Memory B cell (primary cell): Measurements from ENCODE around the gene CARD6.
"Not testable (repeated sequence)": the region's sequence is repeated elsewhere in the genome, so short reads cannot be mapped to it uniquely, and the experiment has no call there.

Source experiments
- ATAC-seq: fragments of 150-1000 bp; cut with Tn5 transposase; 2 replicates; pipeline ENCODE4 v1.10.0; 2021; ENCODE audit warnings: low read depth, mild to moderate bottlenecking, moderate library complexity
- DNase-seq, 2 donors: peaks; one replicate each; pipeline ENCODE4 v3.0.0; 2022; ENCODE audit warnings: low spot score in 2 of 2
- H3K27ac Mint-ChIP-seq: one replicate; pipeline ENCODE4 v1.8.0; 2022; ENCODE audit warnings: mild to moderate bottlenecking, moderate library complexity, mixed read lengths
- H3K27me3 Mint-ChIP-seq: one replicate; pipeline ENCODE4 v1.8.0; 2022; ENCODE audit warnings: mixed read lengths
- H3K36me3 Mint-ChIP-seq: one replicate; pipeline ENCODE4 v1.8.0; 2022; ENCODE audit warnings: mild to moderate bottlenecking, mixed read lengths
- H3K4me1 Mint-ChIP-seq: one replicate; pipeline ENCODE4 v1.8.0; 2022; ENCODE audit warnings: mixed read lengths
- H3K4me3 Mint-ChIP-seq: one replicate; pipeline ENCODE4 v1.8.0; 2022; ENCODE audit warnings: mild to moderate bottlenecking, moderate library complexity, mixed read lengths
- H3K9me3 Mint-ChIP-seq: one replicate; pipeline ENCODE4 v1.8.0; 2022; ENCODE audit warnings: mixed read lengths

CARD6 gene

DNA sequence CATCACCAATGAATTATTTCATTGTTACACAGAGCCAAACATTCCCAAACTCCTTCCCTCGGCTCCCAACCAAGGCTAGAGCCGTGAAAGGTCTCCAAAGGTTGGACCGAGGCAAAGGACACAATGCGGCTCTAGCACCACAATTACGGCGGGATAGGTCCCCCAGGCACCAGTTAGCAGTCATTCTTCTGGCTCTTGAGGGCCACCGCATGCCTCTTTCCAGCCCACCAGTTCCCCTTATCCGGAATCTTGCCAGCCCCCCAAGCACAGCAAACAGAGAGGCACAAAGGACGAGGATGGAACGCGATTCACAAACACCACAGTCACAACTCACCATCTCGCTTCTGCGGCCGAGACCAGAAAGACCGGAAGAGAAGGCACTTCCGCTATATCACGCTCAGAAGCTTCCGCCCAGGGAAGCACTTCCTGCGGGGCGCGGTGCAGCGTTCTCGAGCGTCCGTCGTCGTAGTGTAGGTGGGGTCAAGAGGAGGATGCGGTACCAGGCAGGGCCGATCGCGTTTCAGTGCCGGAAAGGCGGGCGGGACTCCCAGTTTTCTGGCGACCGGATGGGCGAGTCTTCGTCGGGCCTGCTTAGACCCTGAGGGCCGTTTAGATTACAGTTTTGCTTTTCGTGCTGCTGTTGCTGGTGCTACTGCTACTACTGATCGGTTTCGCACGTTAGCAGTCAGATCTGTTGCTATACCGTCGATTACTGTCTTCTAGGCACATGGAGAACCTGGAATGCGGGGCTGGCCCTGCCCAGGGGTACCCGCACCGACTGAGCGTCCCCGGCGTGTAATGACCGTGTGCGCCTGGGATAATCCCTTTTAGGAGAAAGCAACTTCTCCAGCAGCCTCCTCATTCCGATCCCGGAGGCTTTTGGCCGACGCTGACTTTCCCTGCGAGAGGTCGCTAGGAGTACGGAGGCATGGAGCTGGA, 6.0 kb upstream of the CARD6 start, which contains the start of gene RPL37:
Gene RPL37, minus strand, starts transcription at position 374 of the 939 bp plus-strand sequence. Its CDS starts 37 bp downstream, at position 337.
- Mint-ChIP-seq H3K4me1 (peaks cover 23% of the 10 kb centered on the region), H3K9me3 (no peaks in the 10 kb centered on the region), H3K27me3 (no peaks in the 10 kb centered on the region), H3K4me3 (peak within 1 kb of the TSS; percentile 97), H3K27ac (peak within 1 kb of the TSS; percentile 95), H3K36me3 (peaks cover 17% of the 10 kb centered on the region)
- ATAC-seq (peak; percentile 96), DNase-seq (peak; percentile 82 to 85)

GRCh38 chr5:40838086-40838485, 3.1 kb upstream of the CARD6 start:
- ATAC-seq (no peak), DNase-seq (no peak)
- Mint-ChIP-seq H3K27me3 (peaks cover 3% of the 10 kb centered on the region), H3K36me3 (peaks cover 7% of the 10 kb centered on the region), H3K9me3 (no peaks in the 10 kb centered on the region), H3K27ac (no peak overlapping the region), H3K4me1 (peaks cover 15% of the 10 kb centered on the region), H3K4me3 (no peak overlapping the region)

GRCh38 chr5:40842351-40842750, 1.2 kb downstream of the CARD6 start:
- Mint-ChIP-seq H3K9me3 (no peaks in the 10 kb centered on the region), H3K4me3 (no peak overlapping the region), H3K36me3 (no peaks in the 10 kb centered on the region), H3K4me1 (peaks cover 3% of the 10 kb centered on the region), H3K27ac (no peak overlapping the region), H3K27me3 (peaks cover 5% of the 10 kb centered on the region)
- DNase-seq (no peak), ATAC-seq (no peak)

- H3K27me3 Mint-ChIP-seq = peaks cover 7% of the 10 kb centered on the region
- peaks cover 5% of the 10 kb centered on the region for H3K4me1 Mint-ChIP-seq
- no peaks in the 10 kb centered on the region for H3K36me3 Mint-ChIP-seq
- ATAC-seq (no peak), DNase-seq (no peak)
- H3K4me3 Mint-ChIP-seq = no peak overlapping the region
- H3K9me3 Mint-ChIP-seq = no peaks in the 10 kb centered on the region
- no peak overlapping the region for H3K27ac Mint-ChIP-seq
These were observed 3.4 kb downstream of the CARD6 start for GRCh38 chr5:40844565-40844964.

- Mint-ChIP-seq H3K27ac (no peak overlapping the region), H3K36me3 (no peaks in the 10 kb centered on the region), H3K9me3 (no peaks in the 10 kb centered on the region), H3K4me1 (peaks cover 5% of the 10 kb centered on the region), H3K4me3 (no peak overlapping the region), H3K27me3 (peaks cover 7% of the 10 kb centered on the region)
- ATAC-seq (no peak), DNase-seq (no peak)
These were observed 5.2 kb downstream of the CARD6 start for GRCh38 chr5:40846371-40846770.

GRCh38 chr5:40847525-40847924, 6.4 kb downstream of the CARD6 start:
- no peaks in the 10 kb centered on the region for H3K36me3 Mint-ChIP-seq
- peaks cover 6% of the 10 kb centered on the region for H3K27me3 Mint-ChIP-seq
- DNase-seq (no peak), ATAC-seq (no peak)
- H3K4me1 Mint-ChIP-seq = peaks cover 4% of the 10 kb centered on the region
- no peaks in the 10 kb centered on the region for H3K9me3 Mint-ChIP-seq
- no peak overlapping the region for H3K27ac Mint-ChIP-seq
- H3K4me3 Mint-ChIP-seq = no peak overlapping the region

GRCh38 chr5:40853632-40854192, 12.5 kb downstream of the CARD6 start:
- Mint-ChIP-seq H3K36me3 (peaks cover 2% of the 10 kb centered on the region), H3K27ac (no peak overlapping the region)

GRCh38 chr5:40860711-40861110, 19.5 kb downstream of the CARD6 start:
- peaks cover 7% of the 10 kb centered on the region for H3K36me3 Mint-ChIP-seq
- H3K4me3 Mint-ChIP-seq = no peak overlapping the region
- H3K4me1 Mint-ChIP-seq = no peaks in the 10 kb centered on the region
- H3K27me3 Mint-ChIP-seq = no peaks in the 10 kb centered on the region
- DNase-seq = no peak
- ATAC-seq = no peak
- H3K9me3 Mint-ChIP-seq = peaks cover 6% of the 10 kb centered on the region
- H3K27ac Mint-ChIP-seq = no peak overlapping the region

More at GRCh38 chr5:40853632-40854192, 12.5 kb downstream of the CARD6 start:
- Mint-ChIP-seq H3K4me3 (no peak overlapping the region), H3K9me3 (no peaks in the 10 kb centered on the region), H3K4me1 (peaks cover 3% of the 10 kb centered on the region), H3K27me3 (peaks cover 4% of the 10 kb centered on the region)
- DNase-seq (no peak), ATAC-seq (no peak)

GRCh38 chr5:40865004-40865403, 23.8 kb downstream of the CARD6 start:
- DNase-seq, H3K4me3 Mint-ChIP-seq, ATAC-seq, H3K4me1 Mint-ChIP-seq, H3K9me3 Mint-ChIP-seq, H3K27me3 Mint-ChIP-seq, H3K27ac Mint-ChIP-seq, H3K36me3 Mint-ChIP-seq: not testable (repeated sequence)

GRCh38 chr5:40866844-40867243, 25.7 kb downstream of the CARD6 start:
- no peak for DNase-seq
- no peak for ATAC-seq
- Mint-ChIP-seq H3K27me3 (peaks cover 2% of the 10 kb centered on the region), H3K4me1 (no peaks in the 10 kb centered on the region), H3K9me3 (peaks cover 6% of the 10 kb centered on the region), H3K4me3 (no peak overlapping the region), H3K36me3 (peaks cover 6% of the 10 kb centered on the region), H3K27ac (no peak overlapping the region)

- H3K36me3 Mint-ChIP-seq = peaks cover 6% of the 10 kb centered on the region
- DNase-seq (no peak), ATAC-seq (no peak)
- H3K9me3 Mint-ChIP-seq = peaks cover 6% of the 10 kb centered on the region
- no peak overlapping the region for H3K27ac Mint-ChIP-seq
- H3K4me3 Mint-ChIP-seq = no peak overlapping the region
- H3K4me1 Mint-ChIP-seq = no peaks in the 10 kb centered on the region
- H3K27me3 Mint-ChIP-seq = peaks cover 4% of the 10 kb centered on the region
These were observed 28.2 kb downstream of the CARD6 start for GRCh38 chr5:40869384-40869783.

DNA sequence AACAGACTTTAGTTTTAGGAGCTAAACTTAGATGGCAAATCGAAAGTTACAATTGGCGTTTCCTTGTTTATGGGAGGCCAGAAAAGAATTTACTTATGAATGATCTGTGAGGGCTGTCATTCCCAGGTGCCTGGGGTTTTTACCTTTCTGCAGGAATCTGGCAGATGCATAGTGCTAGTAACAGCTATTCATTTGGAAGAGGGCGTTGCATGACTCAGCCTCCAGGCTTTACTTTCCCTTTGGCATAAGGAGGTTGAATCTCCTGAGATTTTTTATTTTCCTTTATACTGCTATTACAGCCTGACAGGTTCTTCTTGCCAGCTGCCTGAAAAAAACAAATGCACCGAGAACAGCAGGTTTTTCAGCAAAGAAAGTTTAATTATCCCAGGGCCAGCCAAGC, 30.0 kb downstream of the CARD6 start:
- Mint-ChIP-seq H3K4me1 (no peaks in the 10 kb centered on the region), H3K4me3 (no peak overlapping the region)
- DNase-seq = no peak

GRCh38 chr5:40872253-40872652, 31.1 kb downstream of the CARD6 start:
- not testable (repeated sequence) for H3K27ac Mint-ChIP-seq, H3K4me1 Mint-ChIP-seq, DNase-seq, ATAC-seq, H3K36me3 Mint-ChIP-seq, H3K9me3 Mint-ChIP-seq, H3K27me3 Mint-ChIP-seq, H3K4me3 Mint-ChIP-seq

More for the DNA sequence above, 30.0 kb downstream of the CARD6 start:
- no peak overlapping the region for H3K27ac Mint-ChIP-seq
- no peaks in the 10 kb centered on the region for H3K9me3 Mint-ChIP-seq
- peaks cover 4% of the 10 kb centered on the region for H3K27me3 Mint-ChIP-seq
- ATAC-seq = no peak
- H3K36me3 Mint-ChIP-seq = no peaks in the 10 kb centered on the region

DNA sequence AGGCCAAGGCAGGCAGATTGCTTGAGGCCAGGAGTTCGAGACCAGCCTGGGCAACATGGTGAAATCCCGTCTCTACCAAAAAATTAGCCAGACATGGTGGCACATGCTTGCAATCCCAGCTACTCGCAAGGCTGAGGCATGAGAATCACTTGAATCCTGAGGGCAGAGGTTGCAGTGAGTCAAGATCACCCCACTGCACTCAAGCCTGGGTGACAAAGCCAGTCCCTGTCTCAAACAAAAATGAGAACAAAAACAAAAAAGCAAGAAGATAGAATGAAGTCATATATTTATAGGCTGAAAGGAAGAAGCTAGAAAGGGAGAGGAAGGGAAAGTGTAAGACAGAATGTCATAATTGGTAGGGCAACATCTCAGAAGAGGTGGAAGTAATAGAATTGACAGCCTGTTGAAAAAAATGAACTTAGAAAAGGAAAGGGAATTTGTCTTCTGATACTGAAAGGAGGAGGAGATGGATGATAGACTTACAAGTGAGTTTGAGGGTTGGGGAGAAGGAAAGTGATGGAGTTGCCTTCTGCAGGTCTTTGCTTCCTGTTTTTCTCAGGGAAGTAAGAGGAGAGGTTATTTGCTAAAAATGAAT, 32.2 kb downstream of the CARD6 start:
- H3K4me1 Mint-ChIP-seq = no peaks in the 10 kb centered on the region
- no peak for DNase-seq
- peaks cover 4% of the 10 kb centered on the region for H3K27me3 Mint-ChIP-seq
- no peak for ATAC-seq
- H3K36me3 Mint-ChIP-seq = peaks cover 4% of the 10 kb centered on the region
- peaks cover 7% of the 10 kb centered on the region for H3K9me3 Mint-ChIP-seq
- no peak overlapping the region for H3K4me3 Mint-ChIP-seq
- H3K27ac Mint-ChIP-seq = no peak overlapping the region
